ENCODE results near the gene MAPKAPK2. TPM values are rescaled to one million over a fixed set of nuclear protein-coding genes. Genes with fewer than 3 reads are reported as not detected.

MAPKAPK2 gene
- total RNA-seq, 2 experiments from 2014 or later: 62.8 to 64.7 TPM

GRCh38 chr1:206660136-206660535 is 24.6 kb upstream of the MAPKAPK2 start:
- ChIA-PET POLR2A (interaction anchor here (0.7 kb wide), 1 partner anchor 163 kb away, joined by 4 read pairs; no protein-coding TSS in a partner anchor), CTCF (interaction anchor here (0.5 to 27.4 kb wide), 12 partner anchors 9 to 181 kb away, joined by 3 to 564 read pairs (median 4); partner anchors contain the start of gene DYRK3)
- peaks cover 26% of the 10 kb centered on the region for H3K4me1 Mint-ChIP-seq
- H3K27me3 Mint-ChIP-seq: peaks cover 29% of the 10 kb centered on the region
- H3K36me3 Mint-ChIP-seq (ENCODE audit: low read depth): no peaks in the 10 kb centered on the region
- ATAC-seq: no peak
- H3K27ac Mint-ChIP-seq: no peak overlapping the region
- DNase-seq: no peak
- H3K9me3 Mint-ChIP-seq (ENCODE audit: low read depth): no peaks in the 10 kb centered on the region
- intact Hi-C loops (cut with DNase I, micrococcal nuclease): no loop called here
- H3K4me3 Mint-ChIP-seq: no peak overlapping the region

GRCh38 chr1:206661161-206661820 is 23.4 kb upstream of the MAPKAPK2 start:
- CTCF ChIA-PET: interaction anchor here (1.1 to 27.4 kb wide), 6 partner anchors 11 to 182 kb away, joined by 3 to 564 read pairs (median 72); partner anchors contain the start of gene DYRK3
- ATAC-seq (no peak), DNase-seq (no peak)
- no peaks in the 10 kb centered on the region for H3K9me3 Mint-ChIP-seq (ENCODE audit: low read depth)
- H3K27me3 Mint-ChIP-seq: peaks cover 30% of the 10 kb centered on the region
- no peak overlapping the region for H3K4me3 Mint-ChIP-seq
- H3K36me3 Mint-ChIP-seq (ENCODE audit: low read depth): no peaks in the 10 kb centered on the region
- peaks cover 26% of the 10 kb centered on the region for H3K4me1 Mint-ChIP-seq
- intact Hi-C loops (cut with DNase I, micrococcal nuclease): no loop called here
- peak overlapping the region; percentile 0 for H3K27ac Mint-ChIP-seq
- POLR2A ChIA-PET: no interaction called here

DNA sequence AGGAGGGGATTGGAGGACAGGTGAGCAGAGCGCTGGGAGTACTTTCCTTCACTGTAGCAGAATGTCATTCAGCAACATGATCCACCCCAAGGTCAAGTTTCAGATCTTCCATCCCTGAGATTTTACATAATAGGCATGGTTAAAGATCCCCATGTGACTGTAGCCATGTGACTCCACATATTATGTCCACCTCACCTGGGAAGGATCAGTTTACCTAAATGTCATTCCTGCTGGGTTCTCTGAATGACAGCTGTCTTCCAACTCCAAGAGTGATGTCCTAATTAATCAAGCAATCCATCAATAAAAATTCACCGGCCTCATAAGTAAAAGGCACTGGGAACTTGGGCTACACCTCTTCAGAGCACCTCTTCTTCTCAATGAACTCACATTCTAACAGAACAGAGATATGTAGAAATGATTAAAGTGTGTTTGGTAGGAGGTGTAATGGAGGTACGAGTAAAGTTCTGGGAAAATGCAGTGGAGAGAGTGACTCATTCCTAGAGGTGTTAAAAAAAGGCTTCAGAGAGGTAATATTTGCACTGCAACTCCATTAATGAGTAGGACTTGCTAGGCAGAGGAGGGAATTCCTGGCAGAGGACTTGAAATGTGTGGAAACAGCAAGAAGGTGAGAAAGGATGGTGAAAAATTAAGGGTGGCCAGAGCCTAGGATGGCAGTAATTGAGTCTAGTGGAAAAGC is 22.2 kb upstream of the MAPKAPK2 start:
- peak overlapping the region; percentile 28 for H3K27ac Mint-ChIP-seq
- intact Hi-C loops (cut with DNase I, micrococcal nuclease): loop anchor here in 1 of 2 experiments (2.0 kb wide), 1 partner anchor 184 kb away; no protein-coding TSS in a partner anchor
- POLR2A ChIA-PET: no interaction called here
- no peaks in the 10 kb centered on the region for H3K36me3 Mint-ChIP-seq (ENCODE audit: low read depth)
- H3K4me3 Mint-ChIP-seq: no peak overlapping the region
- peak; percentile 76 for ATAC-seq
- CTCF ChIA-PET: interaction anchor here (0.8 to 27.4 kb wide), 30 partner anchors 11 to 353 kb away, joined by 3 to 564 read pairs (median 14); partner anchors contain the start of genes DYRK3, EIF2D and IKBKE
- peaks cover 27% of the 10 kb centered on the region for H3K27me3 Mint-ChIP-seq
- H3K4me1 Mint-ChIP-seq: peaks cover 26% of the 10 kb centered on the region
- H3K9me3 Mint-ChIP-seq (ENCODE audit: low read depth): no peaks in the 10 kb centered on the region
- no peak for DNase-seq

DNA sequence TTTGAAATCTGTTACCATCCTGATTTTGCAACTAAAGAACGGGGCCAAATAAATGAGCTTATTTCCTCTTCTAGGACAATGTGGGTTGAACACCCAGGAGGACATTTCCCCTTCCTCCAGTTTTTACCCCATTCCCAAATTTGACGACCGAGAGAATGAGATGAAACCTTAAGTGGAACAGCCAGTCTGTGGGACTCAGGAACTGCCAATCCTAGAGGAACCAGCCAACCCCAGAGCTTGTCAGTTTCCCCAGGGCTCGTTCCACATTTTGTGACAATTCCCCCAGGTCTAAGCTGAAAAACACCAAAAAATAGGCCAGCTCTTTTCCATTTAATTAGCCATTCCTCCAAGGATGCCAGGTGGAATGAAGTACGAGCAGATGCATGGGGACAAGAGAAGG is 21.3 kb upstream of the MAPKAPK2 start:
- intact Hi-C loops (cut with DNase I, micrococcal nuclease): loop anchor here in 1 of 2 experiments (2.0 kb wide), 1 partner anchor 185 kb away; no protein-coding TSS in a partner anchor
- Mint-ChIP-seq H3K36me3 (ENCODE audit: low read depth) (no peaks in the 10 kb centered on the region), H3K27me3 (peaks cover 25% of the 10 kb centered on the region), H3K9me3 (ENCODE audit: low read depth) (no peaks in the 10 kb centered on the region), H3K4me3 (no peak overlapping the region), H3K4me1 (peaks cover 29% of the 10 kb centered on the region), H3K27ac (no peak overlapping the region)
- DNase-seq (no peak), ATAC-seq (no peak)
- ChIA-PET POLR2A (interaction anchor here (0.6 to 1.1 kb wide), 6 partner anchors 10 to 82 kb away, joined by 3 to 4 read pairs (median 3); no protein-coding TSS in a partner anchor), CTCF (interaction anchor here (0.6 to 27.4 kb wide), 58 partner anchors 11 to 361 kb away, joined by 3 to 564 read pairs (median 6); partner anchors contain the start of genes DYRK3, EIF2D, IKBKE and RASSF5)

- CTCF ChIA-PET: interaction anchor here (0.6 to 27.4 kb wide), 75 partner anchors 10 to 564 kb away, joined by 3 to 564 read pairs (median 5); partner anchors contain the start of genes DYRK3, EIF2D, FCMR and IKBKE
- peaks cover 28% of the 10 kb centered on the region for H3K4me1 Mint-ChIP-seq
- intact Hi-C loops (cut with DNase I, micrococcal nuclease): loop anchor here (1.0 to 2.0 kb wide), 8 partner anchors 30 to 185 kb away; no protein-coding TSS in a partner anchor
- H3K36me3 Mint-ChIP-seq (ENCODE audit: low read depth): no peaks in the 10 kb centered on the region
- peak; percentile 70 for ATAC-seq
- POLR2A ChIA-PET: interaction anchor here (0.6 to 1.1 kb wide), 6 partner anchors 9 to 83 kb away, joined by 3 to 4 read pairs (median 3); no protein-coding TSS in a partner anchor
- DNase-seq: peak; percentile 83
- H3K27ac Mint-ChIP-seq: no peak overlapping the region
- peaks cover 23% of the 10 kb centered on the region for H3K27me3 Mint-ChIP-seq
- no peak overlapping the region for H3K4me3 Mint-ChIP-seq
- H3K9me3 Mint-ChIP-seq (ENCODE audit: low read depth): no peaks in the 10 kb centered on the region
These were observed 20.7 kb upstream of the MAPKAPK2 start for GRCh38 chr1:206663832-206664652.

DNA sequence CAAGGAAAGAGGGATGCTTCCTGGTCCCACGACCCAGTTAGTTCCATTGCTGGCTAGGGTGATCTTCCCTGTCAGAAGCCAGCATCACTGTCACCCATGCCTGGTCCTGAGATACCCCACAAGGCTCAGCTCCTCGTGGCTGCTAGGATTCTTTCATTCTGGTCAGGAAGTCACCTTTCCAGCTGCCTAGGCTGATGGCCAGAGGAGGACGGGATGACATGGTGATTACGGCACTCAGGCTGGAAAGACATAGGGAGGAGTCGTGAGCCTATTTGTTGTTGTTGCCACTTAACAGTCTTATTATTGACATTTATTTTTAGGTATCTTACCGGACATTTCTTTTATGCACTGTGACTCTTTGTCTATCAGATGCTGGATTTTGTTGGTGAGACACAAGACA is 20.0 kb upstream of the MAPKAPK2 start:
- intact Hi-C loops (cut with DNase I, micrococcal nuclease): loop anchor here (1.0 to 2.0 kb wide), 7 partner anchors 30 to 185 kb away; no protein-coding TSS in a partner anchor
- CTCF ChIA-PET: interaction anchor here (0.6 to 27.4 kb wide), 45 partner anchors 9 to 563 kb away, joined by 3 to 564 read pairs (median 8); partner anchors contain the start of genes DYRK3, EIF2D, FCMR and IKBKE
- Mint-ChIP-seq H3K36me3 (ENCODE audit: low read depth) (no peaks in the 10 kb centered on the region), H3K4me1 (peaks cover 28% of the 10 kb centered on the region), H3K27me3 (peaks cover 23% of the 10 kb centered on the region), H3K27ac (no peak overlapping the region), H3K4me3 (no peak overlapping the region), H3K9me3 (ENCODE audit: low read depth) (no peaks in the 10 kb centered on the region)
- DNase-seq (no peak), ATAC-seq (no peak)
- POLR2A ChIA-PET: no interaction called here

GRCh38 chr1:206666031-206666561 is 18.6 kb upstream of the MAPKAPK2 start:
- H3K27me3 Mint-ChIP-seq: peaks cover 24% of the 10 kb centered on the region
- ChIA-PET CTCF (interaction anchor here (0.7 to 27.4 kb wide), 16 partner anchors 8 to 259 kb away, joined by 3 to 564 read pairs (median 28); partner anchors contain the start of gene DYRK3), POLR2A (interaction anchor here (0.6 kb wide), 1 partner anchor 70 kb away, joined by 3 read pairs; no protein-coding TSS in a partner anchor)
- H3K4me1 Mint-ChIP-seq: peaks cover 28% of the 10 kb centered on the region
- intact Hi-C loops (cut with DNase I, micrococcal nuclease): loop anchor here in 1 of 2 experiments (1.0 kb wide), 1 partner anchor 15 kb away; no protein-coding TSS in a partner anchor
- no peak for DNase-seq
- no peak overlapping the region for H3K4me3 Mint-ChIP-seq
- no peaks in the 10 kb centered on the region for H3K9me3 Mint-ChIP-seq (ENCODE audit: low read depth)
- H3K36me3 Mint-ChIP-seq (ENCODE audit: low read depth): no peaks in the 10 kb centered on the region
- no peak overlapping the region for H3K27ac Mint-ChIP-seq
- ATAC-seq: no peak

- no peak overlapping the region for H3K4me3 Mint-ChIP-seq
- DNase-seq (no peak), ATAC-seq (no peak)
- CTCF ChIA-PET: interaction anchor here (0.6 to 27.4 kb wide), 17 partner anchors 8 to 315 kb away, joined by 3 to 564 read pairs (median 4); partner anchors contain the start of gene DYRK3
- no peak overlapping the region for H3K27ac Mint-ChIP-seq
- H3K4me1 Mint-ChIP-seq: peaks cover 26% of the 10 kb centered on the region
- no peaks in the 10 kb centered on the region for H3K36me3 Mint-ChIP-seq (ENCODE audit: low read depth)
- no peaks in the 10 kb centered on the region for H3K9me3 Mint-ChIP-seq (ENCODE audit: low read depth)
- POLR2A ChIA-PET: no interaction called here
- intact Hi-C loops (cut with DNase I, micrococcal nuclease): loop anchor here in 1 of 2 experiments (1.0 kb wide), 1 partner anchor 14 kb away; no protein-coding TSS in a partner anchor
- peaks cover 23% of the 10 kb centered on the region for H3K27me3 Mint-ChIP-seq
These were observed 17.6 kb upstream of the MAPKAPK2 start for GRCh38 chr1:206666954-206667665.

DNA sequence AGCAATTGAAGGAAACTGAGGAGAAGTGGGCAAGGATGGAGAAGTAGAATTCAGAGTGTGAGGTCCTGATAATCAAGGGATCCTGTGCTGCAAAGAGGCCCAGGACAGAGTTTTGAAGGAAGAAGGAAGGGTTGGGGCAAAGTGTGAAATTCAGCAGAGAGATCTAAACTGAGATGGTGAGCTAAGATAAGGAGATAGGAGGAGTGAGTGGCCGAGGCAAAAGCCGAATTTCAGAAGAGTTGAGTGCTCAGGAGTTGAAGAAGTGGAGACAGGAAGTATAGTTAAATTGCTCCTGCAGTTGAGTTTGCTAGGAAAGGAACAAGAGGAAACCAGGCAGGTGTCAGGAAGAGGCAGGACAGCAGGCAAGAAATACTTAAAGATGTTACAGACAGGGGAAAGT is 16.4 kb upstream of the MAPKAPK2 start:
- intact Hi-C loops (cut with DNase I, micrococcal nuclease): no loop called here
- Mint-ChIP-seq H3K9me3 (ENCODE audit: low read depth) (no peaks in the 10 kb centered on the region), H3K27me3 (peaks cover 22% of the 10 kb centered on the region), H3K36me3 (ENCODE audit: low read depth) (no peaks in the 10 kb centered on the region), H3K27ac (peak overlapping the region; percentile 20), H3K4me3 (no peak overlapping the region), H3K4me1 (peaks cover 14% of the 10 kb centered on the region)
- ChIA-PET POLR2A (interaction anchor here (0.6 kb wide), 1 partner anchor 11 kb away, joined by 3 read pairs; no protein-coding TSS in a partner anchor), CTCF (interaction anchor here (0.5 to 27.4 kb wide), 10 partner anchors 8 to 314 kb away, joined by 3 to 564 read pairs (median 5); partner anchors contain the start of gene DYRK3)
- ATAC-seq: no peak
- no peak for DNase-seq

Measured in activated CD4-positive, alpha-beta T cell treated with anti-CD3 and anti-CD28 coated beads for 36 hours (primary cell).